OCI-LY1 (cell line): ENCODE measurements around the gene CBR3.

Source experiments
- H2AFZ ChIP-seq: fragments of 200-600 bp; sonication (generic), shearing (Covaris generic); 2 replicates; pipeline ENCODE4 v1.6.0; 2014; ENCODE audit warnings: antibody characterized with exemption, mild to moderate bottlenecking, low read length
- H3F3A ChIP-seq: fragments of 200-600 bp; sonication (generic), shearing (Covaris generic); 2 replicates; pipeline ENCODE4 v1.6.0; 2014; ENCODE audit warnings: mild to moderate bottlenecking, antibody characterized with exemption, low read length, moderate library complexity; ENCODE audit not compliant: insufficient read depth
- H3K27ac ChIP-seq: fragments of 200-600 bp; sonication (generic); 2 replicates; pipeline ENCODE4 v1.5.1; 2014; ENCODE audit warnings: low read length, mixed run types, mild to moderate bottlenecking, low read depth; ENCODE audit not compliant: poor library complexity, severe bottlenecking
- H3K27me3 ChIP-seq: fragments of 200-600 bp; sonication (generic); 2 replicates; pipeline ENCODE4 v1.6.0; 2014; ENCODE audit warnings: antibody characterized with exemption, mild to moderate bottlenecking, low read length, moderate library complexity; ENCODE audit not compliant: insufficient read depth
- H3K36me3 ChIP-seq: fragments of 200-600 bp; sonication (generic); 2 replicates; pipeline ENCODE4 v1.6.1; 2014; ENCODE audit warnings: mild to moderate bottlenecking, antibody characterized with exemption, low read length, moderate library complexity, mixed read lengths; ENCODE audit not compliant: insufficient read depth
- H3K4me1 ChIP-seq: fragments of 200-600 bp; sonication (generic); 2 replicates; pipeline ENCODE4 v1.5.1; 2014; ENCODE audit warnings: mild to moderate bottlenecking, low read length, moderate library complexity; ENCODE audit not compliant: insufficient read depth, severe bottlenecking
- H3K4me2 ChIP-seq: fragments of 200-600 bp; sonication (generic), shearing (Covaris generic); 2 replicates; pipeline ENCODE4 v1.6.1; 2014; ENCODE audit warnings: low read length
- H3K4me3 ChIP-seq: fragments of 200-600 bp; sonication (generic); 2 replicates; pipeline ENCODE4 v1.5.1; 2014; ENCODE audit warnings: low read length, low read depth, mild to moderate bottlenecking, mixed read lengths; ENCODE audit not compliant: poor library complexity, severe bottlenecking
- H3K79me2 ChIP-seq: fragments of 200-600 bp; shearing (Covaris generic); 2 replicates; pipeline ENCODE4 v1.6.1; 2016; ENCODE audit warnings: mixed run types, low read length, mixed read lengths; ENCODE audit not compliant: insufficient read depth
- H3K9ac ChIP-seq: fragments of 200-600 bp; sonication (generic), shearing (Covaris generic); 2 replicates; pipeline ENCODE4 v1.6.1; 2014; ENCODE audit warnings: mild to moderate bottlenecking, low read length, mixed read lengths
- H3K9me2 ChIP-seq: fragments of 200-600 bp; sonication (generic), shearing (Covaris generic); 2 replicates; pipeline ENCODE4 v1.6.1; 2014; ENCODE audit warnings: low read depth, mild to moderate bottlenecking, low read length, mixed read lengths
- H3K9me3 ChIP-seq: fragments of 200-600 bp; shearing (Covaris generic); 2 replicates; pipeline ENCODE4 v1.6.1; 2014; ENCODE audit warnings: low read length, mixed read lengths
- H4K20me1 ChIP-seq: fragments of 200-600 bp; sonication (generic), shearing (Covaris generic); 2 replicates; pipeline ENCODE4 v1.6.0; 2016; ENCODE audit warnings: mild to moderate bottlenecking, low read length; ENCODE audit not compliant: insufficient read depth
- EZH2 ChIP-seq: fragments of 200-600 bp; sonication (generic), shearing (Covaris generic); IDR thresholded peaks from 2 replicates; pipeline ENCODE4 v1.8.0; 2017; ENCODE audit warnings: borderline replicate concordance, mixed run types, mild to moderate bottlenecking, antibody characterized with exemption, low read length, moderate library complexity, mixed read lengths
- TF ChIP-seq, protein P1 (sequence below): fragments of 200-600 bp; sonication (generic), shearing (Covaris generic); IDR thresholded peaks from 2 replicates; pipeline ENCODE4 v1.5.1; 2017; ENCODE audit warnings: mild to moderate bottlenecking, antibody characterized with exemption, low read length, moderate library complexity, mixed read lengths

The CBR3 gene

DNA sequence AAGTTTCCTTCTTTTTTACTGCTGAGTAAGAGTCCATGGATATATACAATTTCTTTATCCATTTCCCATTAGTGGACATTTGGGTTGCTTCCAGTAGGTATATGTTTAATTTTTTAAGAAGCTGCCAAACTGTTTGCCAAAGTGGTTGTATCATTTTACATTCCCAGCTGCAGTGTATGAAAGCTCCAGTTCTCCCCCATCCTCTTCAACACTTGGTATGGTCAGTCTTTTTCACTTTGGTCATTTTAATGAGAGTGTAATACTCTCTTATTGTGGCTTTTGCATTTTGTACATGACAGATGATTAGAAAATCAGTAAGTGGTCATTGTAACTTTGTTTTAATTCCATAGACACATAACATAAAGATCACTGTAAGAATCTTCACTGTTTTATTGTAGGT is 44.3 kb downstream of the CBR3 start:
- no peaks in the 10 kb centered on the region for H3K27me3 ChIP-seq
- H3K4me1 ChIP-seq: peaks cover 15% of the 10 kb centered on the region

DNA sequence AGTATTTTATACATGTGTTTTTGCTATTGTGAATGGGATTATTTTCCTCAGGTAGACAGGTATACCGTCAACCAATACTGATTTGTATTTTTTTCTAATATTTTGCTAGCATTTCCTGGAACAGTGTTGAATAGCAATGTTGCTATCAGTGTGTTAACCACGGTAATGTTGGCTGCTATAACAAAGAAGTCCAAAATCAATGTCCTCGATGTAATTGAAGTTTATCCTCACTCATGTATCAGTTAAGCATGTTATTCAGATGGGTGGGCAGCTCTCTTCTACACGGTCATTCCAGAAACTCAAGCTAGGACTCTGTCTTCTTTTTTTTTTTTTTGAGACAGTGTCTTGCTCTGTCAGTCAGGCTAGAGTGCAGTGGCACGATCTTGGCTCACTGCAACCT is 46.1 kb downstream of the CBR3 start:
- no peaks in the 10 kb centered on the region for H3K79me2 ChIP-seq
- H3K4me1 ChIP-seq: peaks cover 11% of the 10 kb centered on the region
- H3K4me3 ChIP-seq: no peak overlapping the region
- H3K9me2 ChIP-seq: no peaks in the 10 kb centered on the region
- 0 out of 2 replicates have a peak, but pooled peaks cover 3% of the 10 kb centered on the region for H3F3A ChIP-seq
- H3K9me3 ChIP-seq: peaks cover 3% of the 10 kb centered on the region; the same call in 1 of the 2 replicates
- no peaks in the 10 kb centered on the region for H3K36me3 ChIP-seq
- H3K4me2 ChIP-seq: no peak overlapping the region
- H3K9ac ChIP-seq: no peak overlapping the region
- no peaks in the 10 kb centered on the region for H4K20me1 ChIP-seq
- no peak overlapping the region for H3K27ac ChIP-seq
- H2AFZ ChIP-seq: no peak overlapping the region
- TF ChIP-seq EZH2: no peak
- TF ChIP-seq, protein P1, sequence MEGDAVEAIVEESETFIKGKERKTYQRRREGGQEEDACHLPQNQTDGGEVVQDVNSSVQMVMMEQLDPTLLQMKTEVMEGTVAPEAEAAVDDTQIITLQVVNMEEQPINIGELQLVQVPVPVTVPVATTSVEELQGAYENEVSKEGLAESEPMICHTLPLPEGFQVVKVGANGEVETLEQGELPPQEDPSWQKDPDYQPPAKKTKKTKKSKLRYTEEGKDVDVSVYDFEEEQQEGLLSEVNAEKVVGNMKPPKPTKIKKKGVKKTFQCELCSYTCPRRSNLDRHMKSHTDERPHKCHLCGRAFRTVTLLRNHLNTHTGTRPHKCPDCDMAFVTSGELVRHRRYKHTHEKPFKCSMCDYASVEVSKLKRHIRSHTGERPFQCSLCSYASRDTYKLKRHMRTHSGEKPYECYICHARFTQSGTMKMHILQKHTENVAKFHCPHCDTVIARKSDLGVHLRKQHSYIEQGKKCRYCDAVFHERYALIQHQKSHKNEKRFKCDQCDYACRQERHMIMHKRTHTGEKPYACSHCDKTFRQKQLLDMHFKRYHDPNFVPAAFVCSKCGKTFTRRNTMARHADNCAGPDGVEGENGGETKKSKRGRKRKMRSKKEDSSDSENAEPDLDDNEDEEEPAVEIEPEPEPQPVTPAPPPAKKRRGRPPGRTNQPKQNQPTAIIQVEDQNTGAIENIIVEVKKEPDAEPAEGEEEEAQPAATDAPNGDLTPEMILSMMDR: no peak
- no peaks in the 10 kb centered on the region for H3K27me3 ChIP-seq

More for the DNA sequence above, 44.3 kb downstream of the CBR3 start:
- no peak for TF ChIP-seq EZH2
- TF ChIP-seq, protein P1: no peak
- no peaks in the 10 kb centered on the region for H3K9me2 ChIP-seq
- H3K4me2 ChIP-seq: no peak overlapping the region
- no peak overlapping the region for H2AFZ ChIP-seq
- no peak overlapping the region for H3K4me3 ChIP-seq
- no peak overlapping the region for H3K27ac ChIP-seq
- H3F3A ChIP-seq: no peaks in the 10 kb centered on the region
- no peaks in the 10 kb centered on the region for H4K20me1 ChIP-seq
- peaks cover 3% of the 10 kb centered on the region; the same call in 1 of the 2 replicates for H3K9me3 ChIP-seq
- no peak overlapping the region for H3K9ac ChIP-seq
- no peaks in the 10 kb centered on the region for H3K79me2 ChIP-seq
- no peaks in the 10 kb centered on the region for H3K36me3 ChIP-seq

DNA sequence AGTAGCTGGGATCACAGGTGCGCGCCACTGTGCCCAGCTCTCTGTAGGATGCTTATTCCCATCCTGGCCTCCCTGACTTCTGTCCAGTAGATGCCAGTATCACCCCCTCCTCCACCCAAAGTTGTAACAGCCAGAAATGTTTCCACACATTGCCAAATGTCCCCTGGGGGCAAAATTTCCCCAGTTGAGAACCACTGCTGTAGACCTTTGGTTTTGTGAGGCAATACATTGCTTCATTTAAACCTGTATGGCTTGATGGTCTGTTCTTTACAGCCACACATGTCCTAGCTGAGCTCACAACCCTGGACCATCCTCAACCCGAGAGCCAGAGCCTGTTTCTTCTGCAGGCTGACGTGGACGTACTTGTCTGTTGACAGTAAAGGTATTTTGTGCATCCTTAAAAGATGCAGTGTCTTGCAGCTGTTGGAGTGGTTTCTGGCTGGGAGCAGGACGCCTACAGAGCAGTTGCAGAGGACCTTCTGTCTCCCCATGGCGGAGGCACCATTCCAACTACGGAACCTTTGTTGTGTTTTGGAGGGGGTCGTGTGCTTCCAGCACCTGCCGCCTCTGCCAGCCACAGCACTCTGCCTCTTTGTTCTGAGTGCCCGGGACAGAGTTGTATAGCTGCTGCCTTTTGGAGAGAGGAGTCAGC is 48.4 kb downstream of the CBR3 start:
- Histone ChIP-seq H3F3A (0 out of 2 replicates have a peak, but pooled peaks cover 3% of the 10 kb centered on the region), H2AFZ (no peak overlapping the region), H3K79me2 (no peaks in the 10 kb centered on the region), H4K20me1 (no peaks in the 10 kb centered on the region), H3K4me1 (peaks cover 7% of the 10 kb centered on the region), H3K27me3 (no peaks in the 10 kb centered on the region), H3K9ac (no peak overlapping the region), H3K4me2 (no peak overlapping the region), H3K27ac (no peak overlapping the region), H3K4me3 (no peak overlapping the region), H3K9me2 (no peaks in the 10 kb centered on the region), H3K9me3 (peaks cover 3% of the 10 kb centered on the region; the same call in 1 of the 2 replicates), H3K36me3 (no peaks in the 10 kb centered on the region)
- TF ChIP-seq, protein P1: no peak
- no peak for TF ChIP-seq EZH2
